Omental fat pad (tissue), 4 donors: Measurements from ENCODE around the gene VWA5B1. TPM values are rescaled to one million over a fixed set of nuclear protein-coding genes. Genes with fewer than 3 reads are reported as not detected.

Experiments
- ATAC-seq: fragments of 150-250 bp; one replicate; pipeline ENCODE4 v1.9.1; 2016; ENCODE audit warnings: mild to moderate bottlenecking, moderate library complexity; ENCODE audit not compliant: low FRiP score
- DNase-seq: peaks from one replicate; pipeline ENCODE4 v3.0.0-alpha.2; 2019; ENCODE audit warnings: low spot score
- CTCF ChIP-seq, 3 donors: fragments of 450-650 bp; IDR thresholded peaks; one replicate each; pipeline ENCODE4 v1.5.1; 2016 to 2017; ENCODE audit warnings: antibody characterized with exemption in 3 of 3, mild to moderate bottlenecking in 3 of 3, moderate library complexity in 2 of 3
- total RNA-seq, 4 donors: library from RNA; depleted of rRNA; stranded (reverse); fragments of >200 nt; gene quantifications; one replicate each; pipeline ENCODE4 v1.1.0, GENCODE V29; 2016

Gene VWA5B1
- total RNA-seq, 4 donors from 2014 or later: not detected

- ATAC-seq: no peak
- no peak for TF ChIP-seq CTCF (IDR thresholded peaks at IDR 0.05)
- no peak for DNase-seq
Observed at GRCh38 chr1:20371883-20372282, 81.2 kb downstream of the VWA5B1 start.

GRCh38 chr1:20372676-20373075, 82.0 kb downstream of the VWA5B1 start:
- no peak for DNase-seq

GRCh38 chr1:20373286-20373685, 82.6 kb downstream of the VWA5B1 start:
- no peak for TF ChIP-seq CTCF (IDR thresholded peaks at IDR 0.05)
- ATAC-seq: no peak
- no peak for DNase-seq

More at GRCh38 chr1:20372676-20373075, 82.0 kb downstream of the VWA5B1 start:
- TF ChIP-seq CTCF (IDR thresholded peaks at IDR 0.05): no peak
- no peak for ATAC-seq

- TF ChIP-seq CTCF (IDR thresholded peaks at IDR 0.05): no peak
- DNase-seq: no peak
- no peak for ATAC-seq
Observed at GRCh38 chr1:20373764-20374163, 83.1 kb downstream of the VWA5B1 start.

GRCh38 chr1:20375563-20375962, 84.9 kb downstream of the VWA5B1 start:
- ATAC-seq (no peak), DNase-seq (no peak)
- TF ChIP-seq CTCF (IDR thresholded peaks at IDR 0.05): no peak

- no peak for ATAC-seq
- DNase-seq: no peak
- no peak for TF ChIP-seq CTCF (IDR thresholded peaks at IDR 0.05)
Observed at GRCh38 chr1:20376171-20376570, 85.5 kb downstream of the VWA5B1 start.

- no peak for DNase-seq
- no peak for TF ChIP-seq CTCF (IDR thresholded peaks at IDR 0.05)
- no peak for ATAC-seq
Observed at GRCh38 chr1:20376880-20377494, 86.3 kb downstream of the VWA5B1 start.
